ENCODE data around the gene EPN2. TPM values are rescaled to one million over a fixed set of nuclear protein-coding genes. Genes with fewer than 3 reads are reported as not detected.

EPN2 gene
- total and polyA plus RNA-seq, 4 donors, result 5.6 to 23.8 (median 12.2) TPM

GRCh38 chr17:19303367-19303776 is 66.2 kb downstream of the EPN2 start:
- no peak for DNase-seq (ENCODE audit: low spot score)

GRCh38 chr17:19304209-19304608 is 67.0 kb downstream of the EPN2 start:
- no peak for DNase-seq (ENCODE audit: low spot score)
- Histone ChIP-seq H3K9ac (ENCODE audit: low read depth in 1 of 2, low read length in 2 of 2) (no peak overlapping the region), H3K4me3 (ENCODE audit: low read depth in 1 of 3, low read length in 3 of 3) (no peak overlapping the region), H3K4me1 (ENCODE audit: control insufficient read depth in 4 of 4, insufficient read depth in 4 of 4, low read length in 3 of 4) (peaks cover 0 to 8% (median 0%) of the 10 kb centered on the region in 4 donors), H3K27ac (ENCODE audit: low read depth in 1 of 2, low read length in 2 of 2) (peak overlapping the region; percentile 14 to 15), H3K27me3 (ENCODE audit: control insufficient read depth in 4 of 4, insufficient read depth in 4 of 4, low read length in 3 of 4) (no peaks in the 10 kb centered on the region), H3K9me3 (ENCODE audit: control insufficient read depth in 4 of 4, low read length in 3 of 4) (no peaks in the 10 kb centered on the region), H3K36me3 (ENCODE audit: control insufficient read depth in 4 of 4, insufficient read depth in 3 of 4, low read depth in 1 of 4, low read length in 3 of 4) (peaks cover 0 to 2% (median 0%) of the 10 kb centered on the region in 4 donors)
- 65% methylated on average over 7 of the region's 7 CpGs for WGBS
- no peak for TF ChIP-seq ATF3 (IDR thresholded peaks at IDR 0.05)
- TF ChIP-seq HNF4G (IDR thresholded peaks at IDR 0.05), result no peak
- no peak for TF ChIP-seq CTCF (IDR thresholded peaks at IDR 0.05; ENCODE audit: low read depth, low read length, missing input control)
- peak in 1 of 2 donors; percentile 30 for TF ChIP-seq RXRA (IDR thresholded peaks at IDR 0.05)
- peak; percentile 33 for TF ChIP-seq NR2F2 (IDR thresholded peaks at IDR 0.05)

More at GRCh38 chr17:19303367-19303776, 66.2 kb downstream of the EPN2 start:
- Histone ChIP-seq H3K4me3 (ENCODE audit: low read depth in 1 of 3, low read length in 3 of 3) (no peak overlapping the region), H3K27me3 (ENCODE audit: control insufficient read depth in 4 of 4, insufficient read depth in 4 of 4, low read length in 3 of 4) (no peaks in the 10 kb centered on the region), H3K9ac (ENCODE audit: low read depth in 1 of 2, low read length in 2 of 2) (no peak overlapping the region), H3K36me3 (ENCODE audit: control insufficient read depth in 4 of 4, insufficient read depth in 3 of 4, low read depth in 1 of 4, low read length in 3 of 4) (peaks cover 0 to 2% (median 0%) of the 10 kb centered on the region in 4 donors), H3K4me1 (ENCODE audit: control insufficient read depth in 4 of 4, insufficient read depth in 4 of 4, low read length in 3 of 4) (peaks cover 0 to 8% (median 0%) of the 10 kb centered on the region in 4 donors), H3K27ac (ENCODE audit: low read depth in 1 of 2, low read length in 2 of 2) (no peak overlapping the region), H3K9me3 (ENCODE audit: control insufficient read depth in 4 of 4, low read length in 3 of 4) (no peaks in the 10 kb centered on the region)
- TF ChIP-seq RAD21 (IDR thresholded peaks at IDR 0.05) (no peak), GABPA (IDR thresholded peaks at IDR 0.05 in 1 of 2, conservative IDR thresholded peaks at IDR 0.05 in 1 of 2) (no peak), SP1 (IDR thresholded peaks at IDR 0.05) (no peak), FOXA2 (IDR thresholded peaks at IDR 0.05) (no peak), EGR1 (IDR thresholded peaks at IDR 0.05; ENCODE audit: low read depth in 2 of 2) (no peak), RXRA (IDR thresholded peaks at IDR 0.05) (no peak), TAF1 (conservative IDR thresholded peaks at IDR 0.05) (no peak), HNF4A (conservative IDR thresholded peaks at IDR 0.05) (no peak), ZBTB33 (IDR thresholded peaks at IDR 0.05) (no peak), NR2F2 (IDR thresholded peaks at IDR 0.05) (no peak), JUND (IDR thresholded peaks at IDR 0.05) (no peak), REST (IDR thresholded peaks at IDR 0.05) (no peak), FOXA1 (IDR thresholded peaks at IDR 0.05) (no peak)
- WGBS, result 80% methylated on average over 9 of the region's 9 CpGs

All from liver (tissue), 9 donors.